DMS114 treated with DMSO at 0.1 percent for 48 hours (cell line): ENCODE measurements around the gene ESR2.

Experiments
- DNase-seq: peaks from one replicate; lab custom pipeline; 2025; ENCODE audit not compliant: unreplicated experiment; lab: John Stamatoyannopoulos, UW

Gene ESR2

DNA sequence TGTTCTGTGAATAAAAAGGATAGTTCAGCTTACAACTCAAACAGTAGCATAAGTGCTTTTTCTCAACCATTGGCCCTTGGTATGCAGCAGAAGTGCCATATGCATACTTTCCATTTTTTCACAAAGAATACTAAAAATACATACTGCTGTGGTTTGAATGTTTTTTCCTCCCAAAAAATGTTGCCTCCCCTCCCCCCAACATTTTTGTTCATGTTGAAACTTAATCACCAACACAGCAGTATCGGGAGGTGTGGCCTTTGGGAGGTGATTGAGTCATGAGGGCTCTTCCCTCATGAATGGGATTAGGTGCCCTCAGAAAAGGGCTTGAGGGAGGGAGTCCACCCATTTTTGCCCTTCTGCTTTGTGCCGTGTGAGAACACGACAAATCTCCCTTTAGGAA lies 198.6 kb downstream of the ESR2 start:
- no peak for DNase-seq

DNA sequence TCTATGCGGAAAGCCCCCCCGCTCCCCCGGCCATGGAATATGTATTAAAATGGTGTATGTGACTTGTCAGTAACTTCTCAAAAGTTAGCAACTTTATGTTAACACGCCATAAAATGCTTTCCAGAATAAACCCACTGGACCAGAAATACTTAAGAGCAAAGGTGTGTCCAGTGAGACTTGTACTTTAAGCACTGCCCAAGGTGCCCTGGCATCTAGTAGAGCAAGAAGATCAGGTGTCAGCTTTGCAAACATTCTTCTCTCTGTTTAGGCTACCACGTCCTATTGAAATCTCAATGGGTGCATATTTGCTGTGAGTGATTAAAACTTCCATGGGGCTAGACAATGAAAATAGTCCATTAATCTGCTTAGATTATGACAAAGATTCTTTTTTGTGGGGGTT lies 201.2 kb downstream of the ESR2 start:
- DNase-seq, result no peak

DNA sequence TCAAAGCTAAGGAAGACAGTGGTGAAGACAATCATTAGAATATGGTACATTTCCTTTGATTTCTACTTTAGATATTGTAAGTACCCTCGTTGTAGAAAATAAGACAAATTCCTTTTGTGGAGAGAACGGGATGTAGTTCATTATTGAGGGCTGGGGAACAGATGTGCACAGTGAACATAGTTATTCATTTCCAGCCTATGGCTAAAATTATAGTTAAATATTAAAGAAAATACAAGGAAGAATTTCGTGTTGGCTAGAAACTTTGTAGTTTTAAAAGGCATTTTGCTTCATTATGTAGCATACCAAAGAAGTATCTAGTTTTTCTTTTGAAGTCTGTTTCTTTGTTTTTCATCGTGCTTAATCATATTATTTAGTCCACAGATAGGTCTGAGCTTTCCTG lies 201.8 kb downstream of the ESR2 start:
- no peak for DNase-seq

DNA sequence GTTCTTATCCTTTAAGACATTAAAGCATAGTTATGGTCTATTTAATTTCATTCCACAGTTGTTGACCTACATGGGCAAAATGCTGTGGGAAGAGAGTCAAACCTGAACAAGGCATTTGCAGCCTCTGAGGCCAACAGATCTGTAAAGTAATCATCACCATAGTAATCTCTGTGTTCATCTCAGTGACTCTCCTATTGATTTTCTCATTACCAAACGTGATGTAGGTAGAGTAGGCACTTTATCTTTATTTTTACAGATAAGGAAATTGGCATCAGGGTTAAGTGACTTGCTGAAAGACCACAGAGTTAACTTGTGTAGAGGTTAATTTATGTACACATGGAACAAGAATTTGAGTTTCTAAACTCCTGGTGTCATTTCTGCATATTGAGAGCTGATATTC lies 203.0 kb downstream of the ESR2 start:
- DNase-seq, result no peak

DNA sequence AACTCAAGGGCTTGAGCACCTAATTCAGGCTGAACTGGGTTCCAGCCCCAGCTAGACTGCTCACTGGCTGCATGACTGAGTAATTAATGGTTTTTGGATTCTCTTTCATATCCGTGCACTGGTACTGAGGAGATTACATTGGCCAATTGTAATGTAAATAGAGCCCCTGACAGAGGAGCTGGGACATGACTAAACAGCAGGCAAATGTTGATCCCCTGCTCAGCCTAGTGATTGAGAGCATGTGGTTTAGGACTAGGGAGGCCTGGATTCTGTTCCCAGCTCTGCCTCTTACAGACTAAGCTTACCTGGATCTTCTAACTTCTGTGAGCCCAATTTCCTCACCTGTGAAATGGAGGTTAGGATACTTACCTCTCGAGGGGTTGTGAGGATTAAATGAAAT lies 204.3 kb downstream of the ESR2 start:
- DNase-seq, result no peak

DNA sequence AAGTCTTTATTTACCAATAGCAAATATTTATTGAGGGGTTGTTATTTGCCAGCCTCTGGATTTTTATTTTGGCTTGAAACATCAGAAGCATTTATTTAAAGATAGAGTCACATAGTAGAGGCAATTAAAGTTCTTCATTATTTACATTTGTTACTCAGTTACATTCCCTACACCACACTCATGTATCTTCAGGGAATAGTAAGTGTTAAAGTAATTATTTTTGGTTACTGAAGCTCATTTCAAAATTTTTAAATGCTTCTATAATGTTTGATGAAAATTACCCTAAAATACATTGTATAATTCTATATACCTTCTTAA lies 205.6 kb downstream of the ESR2 start:
- no peak for DNase-seq

DNA sequence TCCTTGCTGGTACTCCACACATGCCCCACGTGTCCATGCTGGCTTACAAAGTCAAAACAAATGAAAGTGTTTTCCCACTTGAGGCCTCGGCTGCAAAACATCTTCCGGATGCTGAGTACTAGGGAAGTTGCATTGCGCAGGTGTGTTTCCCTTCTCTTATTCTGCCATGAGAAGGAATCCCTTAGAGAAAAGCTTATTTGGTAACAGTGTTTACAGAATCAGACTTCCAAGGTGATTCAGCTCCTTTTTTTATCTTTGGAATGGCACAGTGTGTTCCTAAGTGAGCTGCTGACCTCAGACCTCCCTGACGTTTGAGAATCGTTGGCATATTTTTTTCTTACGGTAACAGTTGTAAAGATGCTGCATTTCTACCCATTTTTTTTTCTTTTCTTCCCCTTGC lies 211.3 kb downstream of the ESR2 start:
- no peak for DNase-seq

DNA sequence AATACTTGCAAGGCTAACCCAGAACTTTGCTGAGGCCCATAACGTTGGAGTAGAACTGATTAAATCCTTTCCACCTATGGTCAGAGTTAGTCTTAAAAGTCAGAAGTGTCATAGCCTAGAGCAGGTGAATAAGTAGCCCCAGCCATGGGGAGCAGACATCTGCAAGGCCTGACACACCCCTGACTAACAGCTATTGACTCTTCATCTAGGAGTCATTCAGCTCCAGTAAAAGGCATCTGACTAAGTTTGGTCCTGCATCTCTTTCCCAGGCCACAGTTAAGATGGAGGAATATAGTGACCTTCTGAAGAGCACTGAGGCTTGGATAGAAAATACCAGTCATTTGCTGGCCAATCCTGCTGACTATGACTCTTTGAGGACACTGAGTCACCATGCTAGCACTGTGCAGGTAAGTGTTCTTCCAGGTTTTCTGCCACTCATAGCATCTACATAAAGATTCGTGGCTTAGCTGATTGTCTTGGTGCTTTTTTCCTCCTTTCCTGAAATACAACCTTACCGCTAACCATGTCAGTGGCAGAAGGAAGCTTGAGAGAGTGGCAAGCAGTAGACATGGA lies 212.9 kb downstream of the ESR2 start:
- DNase-seq, result no peak

DNA sequence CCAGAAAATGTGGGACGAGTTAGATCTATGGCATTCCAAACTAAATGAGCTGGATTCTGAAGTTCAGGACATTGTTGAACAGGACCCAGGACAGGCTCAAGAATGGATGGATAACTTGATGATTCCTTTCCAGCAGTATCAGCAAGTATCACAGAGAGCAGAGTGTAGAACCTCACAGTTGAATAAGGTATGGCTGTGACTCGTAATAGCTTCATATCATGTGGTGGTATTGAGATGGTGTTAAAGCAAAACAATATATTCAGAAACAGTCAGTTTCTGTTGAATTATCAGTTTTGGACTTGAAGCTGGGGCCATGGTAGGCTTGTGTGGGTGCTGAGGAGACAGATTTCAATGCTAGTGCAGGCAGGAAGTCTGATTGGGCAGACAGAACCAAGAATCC lies 213.7 kb downstream of the ESR2 start:
- DNase-seq, result no peak

DNA sequence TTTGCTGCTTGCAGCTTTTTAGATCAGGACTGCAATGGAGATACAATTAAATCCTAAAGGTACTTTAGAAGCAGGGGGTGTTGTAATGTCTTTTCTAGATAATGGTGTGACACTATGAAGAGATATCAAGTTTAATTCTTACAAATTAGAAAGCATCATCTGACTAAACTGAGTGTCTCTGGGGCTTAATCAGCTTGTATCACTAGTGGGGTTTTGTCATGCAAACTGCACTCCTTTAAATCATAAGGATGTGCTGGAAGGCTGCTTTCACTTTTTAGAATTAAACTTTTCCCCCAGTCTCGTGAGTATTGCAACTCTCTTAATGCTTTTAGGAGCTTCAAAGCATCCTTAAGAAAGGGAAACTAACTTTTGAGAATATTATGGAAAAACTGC lies 218.6 kb downstream of the ESR2 start:
- DNase-seq, result no peak

DNA sequence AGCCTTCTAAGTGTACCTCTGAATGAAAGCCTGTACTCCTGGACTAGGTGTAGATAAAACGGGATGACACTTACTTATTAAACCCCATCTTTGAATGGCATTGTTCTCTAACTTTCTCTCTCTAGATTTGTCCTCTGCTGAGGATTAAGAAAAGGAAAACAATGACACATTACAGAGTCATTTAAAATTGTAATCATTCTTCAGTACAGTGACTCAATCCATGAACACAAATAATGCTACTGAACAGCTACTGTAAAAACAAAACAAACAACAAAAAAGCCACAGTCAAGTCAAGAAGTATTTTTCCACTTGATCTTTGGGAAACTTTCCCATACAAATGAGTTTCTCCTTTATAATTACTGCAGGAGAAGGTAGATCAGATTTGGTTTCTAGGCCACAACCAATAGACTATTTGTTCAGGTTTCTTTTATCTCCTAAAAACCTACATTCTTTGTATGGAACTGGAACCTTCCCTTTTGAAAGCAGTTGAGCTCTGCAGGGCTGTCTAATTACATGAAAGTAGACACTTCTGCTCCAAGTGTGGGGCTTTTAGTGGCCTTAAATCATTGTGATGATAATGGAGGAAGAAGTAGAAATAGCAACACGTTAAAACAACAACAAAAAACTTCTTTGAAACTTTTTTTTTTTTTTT lies 219.1 kb downstream of the ESR2 start:
- no peak for DNase-seq

DNA sequence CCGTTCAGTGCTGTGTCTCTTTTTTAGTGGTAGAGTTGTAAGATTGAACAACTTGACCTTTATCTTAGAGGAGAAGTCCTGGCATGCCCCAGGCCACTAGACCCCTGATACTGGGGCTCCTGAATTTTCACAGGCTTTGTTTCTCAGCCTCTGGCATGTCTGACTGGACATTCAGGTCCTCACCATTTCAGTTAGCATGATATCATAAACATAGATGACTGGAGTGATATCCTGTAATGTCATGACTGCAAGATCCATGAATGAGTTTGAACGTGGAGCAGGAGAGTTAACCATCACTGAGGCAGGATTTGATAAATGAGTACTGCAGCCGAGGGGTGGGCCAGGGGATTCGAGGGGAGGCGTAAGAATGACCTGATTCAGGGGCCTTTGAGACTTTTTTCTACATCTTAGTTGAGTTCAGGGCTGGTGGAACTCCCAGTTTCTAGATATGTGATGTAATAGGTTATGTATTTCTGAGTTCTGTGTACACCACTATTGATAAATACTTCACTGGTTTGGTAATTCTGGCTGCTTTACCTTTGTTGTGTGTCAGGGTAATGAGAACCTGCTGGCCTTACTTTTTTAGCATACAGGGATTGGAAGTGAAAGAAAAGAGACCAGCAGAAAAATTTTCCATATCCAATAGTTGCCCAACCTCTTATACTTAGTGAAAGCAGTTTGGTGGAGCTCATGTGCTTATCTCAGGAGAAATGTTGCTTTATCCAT lies 224.4 kb downstream of the ESR2 start:
- DNase-seq, result no peak

DNA sequence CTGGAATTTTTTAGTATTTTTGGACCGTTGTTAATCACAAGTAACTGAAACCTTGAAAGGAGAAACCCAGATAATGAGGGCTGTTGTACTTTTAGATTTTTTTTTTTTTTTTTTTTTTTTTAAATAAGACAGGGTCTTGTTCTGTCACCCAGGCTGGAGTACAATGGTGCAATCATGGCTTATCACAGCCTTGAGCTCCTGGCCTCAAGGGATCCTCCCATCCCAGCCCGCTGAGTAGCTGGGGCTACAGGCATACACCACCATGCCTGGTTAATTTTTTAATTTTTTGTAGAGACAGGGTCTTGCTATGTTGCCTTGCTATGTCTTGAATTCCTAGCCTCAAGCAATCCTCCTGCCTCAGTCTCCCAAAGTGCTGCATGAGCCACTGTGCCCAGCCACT lies 229.7 kb downstream of the ESR2 start:
- DNase-seq, result no peak

DNA sequence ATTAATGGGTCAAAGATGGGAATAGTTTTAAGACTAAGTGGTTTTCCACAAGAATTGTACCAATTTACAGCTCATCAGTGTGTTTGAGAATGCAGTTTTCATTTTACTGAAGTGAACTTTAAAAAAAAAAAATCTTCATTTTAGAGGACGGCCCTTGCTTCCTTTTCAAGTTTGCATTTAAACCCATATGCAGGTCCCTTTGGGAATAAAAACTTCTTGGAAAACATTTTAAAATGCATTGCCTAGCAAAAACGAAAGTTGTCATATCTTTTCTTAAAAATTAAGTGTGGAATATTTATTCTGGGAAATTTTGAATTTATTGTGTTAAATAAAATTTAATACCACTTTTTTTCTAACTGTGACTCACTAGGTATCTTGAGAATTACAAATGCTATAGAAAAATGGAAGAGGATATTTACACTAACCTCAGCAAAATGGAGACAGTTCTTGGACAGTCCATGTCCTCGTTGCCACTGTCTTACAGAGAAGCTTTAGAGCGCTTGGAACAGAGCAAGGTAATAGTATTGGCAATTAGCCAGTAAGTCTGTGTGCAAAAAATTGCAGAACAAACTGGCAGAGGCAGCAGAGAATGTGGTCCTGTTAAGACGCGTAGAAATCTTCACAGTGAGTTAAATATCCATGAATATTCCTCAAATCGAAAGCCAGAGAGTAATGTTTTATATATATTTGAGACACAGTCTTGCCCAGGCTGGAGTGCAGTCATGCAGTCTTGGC lies 231.6 kb downstream of the ESR2 start:
- DNase-seq, result no peak

DNA sequence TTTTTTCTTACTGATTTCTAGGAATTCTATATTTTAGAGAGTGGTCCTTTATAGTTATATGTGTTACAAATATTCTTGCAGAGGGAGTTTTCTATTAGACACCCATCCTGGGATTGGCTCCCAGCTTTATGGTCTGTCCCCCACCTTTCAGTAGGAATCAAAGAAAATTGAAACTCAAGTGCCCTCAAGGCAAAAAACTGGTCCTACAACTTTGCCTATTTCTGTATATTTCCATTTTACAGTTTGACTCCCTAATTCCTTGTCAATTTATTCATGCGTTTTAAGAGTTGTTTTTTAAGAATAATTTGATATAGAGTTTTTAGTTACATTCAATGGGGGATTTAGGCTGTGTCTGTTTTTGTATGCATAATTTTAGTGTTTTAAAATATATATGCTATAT lies 232.5 kb downstream of the ESR2 start:
- no peak for DNase-seq

DNA sequence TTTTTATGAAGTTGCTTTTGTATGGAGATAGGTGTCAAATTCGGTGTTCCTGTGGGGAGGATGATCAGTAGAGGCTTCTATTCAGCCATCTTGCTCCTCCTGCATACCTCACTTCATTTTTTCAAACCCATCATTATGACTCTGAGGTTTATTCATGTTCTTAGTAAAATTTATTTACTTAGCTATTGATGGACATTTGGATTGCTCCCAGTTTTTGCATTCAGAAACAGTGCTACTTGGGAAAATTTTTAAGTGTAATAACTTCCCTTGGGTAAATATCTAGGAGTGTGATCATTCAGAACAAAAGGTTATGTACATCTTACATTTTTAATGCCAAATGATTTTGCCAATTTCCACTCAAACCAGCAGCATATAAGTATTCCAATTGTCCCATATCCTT lies 233.1 kb downstream of the ESR2 start:
- no peak for DNase-seq

DNA sequence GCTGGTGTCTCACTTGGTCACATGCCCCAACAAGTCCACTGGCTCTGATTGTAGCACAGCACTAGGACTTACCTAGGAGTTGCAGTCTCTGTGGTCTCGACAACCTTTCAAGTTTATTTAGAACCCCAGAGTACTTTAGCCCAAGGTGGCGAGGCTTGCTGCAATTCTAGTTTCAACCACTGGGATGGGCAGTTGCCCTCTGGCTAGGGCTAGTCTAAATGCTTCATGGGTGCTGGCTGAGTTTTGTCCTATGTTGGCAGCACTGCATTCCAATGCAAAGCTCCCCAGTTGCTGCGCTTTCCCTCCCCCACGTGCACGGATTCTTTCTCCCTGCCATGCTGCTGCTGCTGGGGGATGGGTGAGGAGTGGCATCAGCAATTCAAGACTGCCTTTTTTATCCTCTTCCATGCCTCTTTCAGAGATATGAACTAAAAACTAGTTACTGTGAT lies 233.5 kb downstream of the ESR2 start:
- DNase-seq, result no peak

DNA sequence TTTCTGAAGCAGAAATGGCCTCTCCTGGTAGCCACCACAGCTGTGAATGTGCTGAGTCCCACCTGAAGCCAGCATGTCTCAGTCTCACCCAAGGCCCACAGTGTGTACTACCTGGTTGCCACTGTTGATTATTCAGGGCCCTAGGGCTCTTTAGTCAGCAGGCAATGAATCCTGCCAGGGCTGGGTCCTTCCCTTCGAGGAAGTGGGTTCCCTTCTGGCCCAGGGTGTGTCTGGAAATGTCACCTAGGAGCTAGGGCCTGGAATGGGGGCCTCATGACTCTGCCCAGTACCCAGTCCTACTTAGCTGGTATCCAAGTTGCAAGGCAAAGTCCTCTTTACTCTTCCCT lies 234.0 kb downstream of the ESR2 start:
- DNase-seq, result no peak

DNA sequence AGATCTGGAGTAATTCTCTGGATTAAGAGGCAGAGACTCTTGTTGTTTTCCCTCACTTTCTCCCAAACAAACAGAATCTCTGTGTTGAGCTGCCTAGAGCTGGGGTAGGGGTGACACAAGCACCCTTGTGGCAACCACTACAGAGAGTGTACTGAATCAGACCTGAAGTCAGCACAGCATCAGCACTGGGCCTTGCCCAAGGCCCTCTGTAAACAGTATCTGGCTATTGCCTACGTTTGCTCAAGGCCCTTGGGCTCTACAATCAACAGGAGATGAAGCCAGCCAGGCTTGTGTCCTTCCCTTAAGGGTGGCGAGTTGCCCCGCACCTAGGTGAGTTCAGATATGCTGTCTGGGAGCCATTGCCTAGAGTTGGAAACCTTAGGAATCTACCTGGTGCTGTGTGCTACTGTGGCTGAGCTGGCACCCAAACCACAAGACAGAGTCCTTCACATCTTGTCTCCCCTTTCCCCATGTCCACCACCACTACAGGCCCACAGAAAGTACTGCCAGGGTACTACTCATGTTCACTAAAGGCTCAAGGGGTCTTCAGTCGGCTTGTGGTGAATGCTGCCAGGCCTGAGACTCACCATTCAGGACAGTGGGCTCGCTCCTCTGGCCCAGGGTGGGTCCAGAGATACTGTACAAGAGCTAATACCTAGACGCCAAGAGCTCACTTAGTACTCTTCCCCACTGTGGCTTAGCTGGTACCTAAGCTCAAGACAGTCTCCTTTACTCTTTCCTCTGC lies 234.5 kb downstream of the ESR2 start:
- no peak for DNase-seq

DNA sequence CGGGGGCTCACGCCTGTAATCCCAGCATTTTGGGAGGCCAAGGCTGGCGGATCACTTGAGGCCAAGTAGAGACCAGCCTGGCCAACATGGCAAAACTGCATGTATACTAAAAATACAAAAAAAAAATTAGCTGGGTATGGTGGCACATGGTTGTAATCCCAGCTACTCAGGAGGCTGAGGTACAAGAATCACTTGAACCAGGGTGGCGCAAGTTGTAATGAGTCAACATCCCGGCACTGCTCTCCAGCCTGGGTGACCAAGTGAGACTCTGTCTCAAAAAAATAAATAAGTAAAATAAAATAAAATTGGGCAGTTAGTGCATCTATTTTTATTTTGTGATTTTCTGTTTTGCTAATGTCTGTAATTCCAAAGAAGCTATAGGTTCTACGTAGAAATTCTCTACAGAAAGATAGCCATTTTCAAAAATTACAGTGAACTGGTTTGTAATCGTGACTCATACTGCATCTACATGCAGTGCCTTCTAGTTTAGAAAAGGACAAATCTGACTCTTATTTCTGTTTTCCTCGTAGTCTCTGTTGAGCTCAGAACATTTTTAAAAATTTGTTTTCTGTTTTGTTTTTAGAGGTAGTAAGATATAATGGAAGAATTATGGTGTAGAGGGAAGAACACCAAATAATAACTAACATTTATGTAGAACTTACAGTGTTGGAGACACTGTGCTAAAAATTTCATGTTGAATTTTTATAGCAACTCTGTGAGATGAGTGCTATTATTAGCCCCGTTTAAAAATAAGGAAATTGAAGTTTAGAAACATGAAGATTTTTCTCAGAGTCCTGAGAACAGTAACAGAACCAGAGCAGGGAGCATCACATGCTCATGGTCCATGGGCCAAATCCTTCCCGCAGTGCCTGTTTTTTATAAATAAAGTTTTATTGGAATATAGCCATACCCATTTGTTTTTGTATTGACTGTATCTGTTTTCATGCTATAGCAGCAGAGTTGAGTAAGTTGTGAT lies 240.2 kb downstream of the ESR2 start:
- no peak for DNase-seq
